Mucosa of gallbladder (tissue), 1 donor: ENCODE measurements around the gene PSORS1C2. TPM values are rescaled to one million over a fixed set of nuclear protein-coding genes. Genes with fewer than 3 reads are reported as not detected.

Experiments
- DNase-seq: peaks from one replicate; pipeline ENCODE4 v3.0.0-alpha.2; 2020; ENCODE audit warnings: low spot score
- total RNA-seq: library from RNA; stranded (reverse); gene quantifications from one replicate; pipeline ENCODE4 v1.2.1, GENCODE V29; 2021
- donor health status: DM: no; HTN: no; CAD: no.

The PSORS1C2 gene
- total RNA-seq, 1 donor from 2014 or later = not detected

GRCh38 chr6:31140643-31141042 is 1.8 kb upstream of the PSORS1C2 start:
- no peak for DNase-seq

GRCh38 chr6:31139599-31139998 is 733 bp upstream of the PSORS1C2 start:
- no peak for DNase-seq

GRCh38 chr6:31135710-31136109 is 3.2 kb downstream of the PSORS1C2 start:
- no peak for DNase-seq

GRCh38 chr6:31132806-31133205 is 6.1 kb downstream of the PSORS1C2 start:
- DNase-seq = no peak

- no peak for DNase-seq
Measured at GRCh38 chr6:31131595-31131994, 7.3 kb downstream of the PSORS1C2 start.

GRCh38 chr6:31130751-31131150 is 8.1 kb downstream of the PSORS1C2 start:
- no peak for DNase-seq

- DNase-seq = no peak
Measured at GRCh38 chr6:31129130-31129529, 9.7 kb downstream of the PSORS1C2 start.

GRCh38 chr6:31128093-31128676 is 10.7 kb downstream of the PSORS1C2 start:
- DNase-seq = peak; percentile 69

GRCh38 chr6:31126396-31127175 is 12.3 kb downstream of the PSORS1C2 start:
- DNase-seq = no peak

- no peak for DNase-seq
Measured at GRCh38 chr6:31125586-31126363, 13.1 kb downstream of the PSORS1C2 start.

GRCh38 chr6:31125162-31125561 is 13.7 kb downstream of the PSORS1C2 start:
- peak; percentile 73 for DNase-seq

- DNase-seq = peak; percentile 86
Measured at GRCh38 chr6:31122791-31123706, 15.8 kb downstream of the PSORS1C2 start.

- no peak for DNase-seq
Measured at GRCh38 chr6:31121131-31121790, 17.6 kb downstream of the PSORS1C2 start.

GRCh38 chr6:31120151-31120915 is 18.5 kb downstream of the PSORS1C2 start, which contains the start of gene CDSN:
Gene CDSN (minus strand): TSS chr6:31120446. CDS start chr6:31120419, 27 bp downstream.
- DNase-seq = no peak

- no peak for DNase-seq
Measured at GRCh38 chr6:31118178-31118577, 20.7 kb downstream of the PSORS1C2 start.

- DNase-seq = no peak
Measured at GRCh38 chr6:31116661-31117385, 22.0 kb downstream of the PSORS1C2 start.

GRCh38 chr6:31115941-31116560 is 22.8 kb downstream of the PSORS1C2 start:
- no peak for DNase-seq

- DNase-seq = peak; percentile 31
Measured at GRCh38 chr6:31114970-31115849, 23.7 kb downstream of the PSORS1C2 start.
